Osteocyte (in vitro differentiated cells): ENCODE measurements around the gene CHD6. TPM values are rescaled to one million over a fixed set of nuclear protein-coding genes. Genes with fewer than 3 reads are reported as not detected.

Source experiments
- DNase-seq: peaks from one replicate; pipeline ENCODE4 v3.0.0; 2021; ENCODE audit warnings: mixed read lengths; ENCODE audit not compliant: unreplicated experiment; ENCODE audit errors: extremely low spot score
- H3K27ac Mint-ChIP-seq: one replicate; pipeline ENCODE4 v1.8.0; 2021; ENCODE audit warnings: mild to moderate bottlenecking, mixed read lengths; ENCODE audit not compliant: unreplicated experiment
- H3K27me3 Mint-ChIP-seq: one replicate; pipeline ENCODE4 v1.8.0; 2021; ENCODE audit warnings: mixed read lengths; ENCODE audit not compliant: unreplicated experiment
- H3K36me3 Mint-ChIP-seq: one replicate; pipeline ENCODE4 v1.8.0; 2021; ENCODE audit warnings: mixed read lengths; ENCODE audit not compliant: unreplicated experiment
- H3K4me1 Mint-ChIP-seq: one replicate; pipeline ENCODE4 v1.8.0; 2021; ENCODE audit warnings: mixed read lengths; ENCODE audit not compliant: unreplicated experiment
- H3K4me3 Mint-ChIP-seq: one replicate; pipeline ENCODE4 v1.8.0; 2021; ENCODE audit warnings: mild to moderate bottlenecking, moderate library complexity, mixed read lengths; ENCODE audit not compliant: unreplicated experiment
- H3K9me3 Mint-ChIP-seq: one replicate; pipeline ENCODE4 v1.8.0; 2021; ENCODE audit warnings: mixed read lengths; ENCODE audit not compliant: unreplicated experiment
- total RNA-seq: library from RNA; stranded (reverse); gene quantifications from 2 replicates; pipeline ENCODE4 v1.2.1, GENCODE V29; 2021
- TF ChIP-seq, protein P1 (sequence below): fragments of 200-600 bp; sonication (generic); IDR thresholded peaks from 2 replicates; pipeline ENCODE4 v1.5.0; 2021; ENCODE audit warnings: antibody characterized with exemption, mild to moderate bottlenecking, moderate library complexity

Gene CHD6
- total RNA-seq, 1 donor from 2014 or later: 51.4 TPM

DNA sequence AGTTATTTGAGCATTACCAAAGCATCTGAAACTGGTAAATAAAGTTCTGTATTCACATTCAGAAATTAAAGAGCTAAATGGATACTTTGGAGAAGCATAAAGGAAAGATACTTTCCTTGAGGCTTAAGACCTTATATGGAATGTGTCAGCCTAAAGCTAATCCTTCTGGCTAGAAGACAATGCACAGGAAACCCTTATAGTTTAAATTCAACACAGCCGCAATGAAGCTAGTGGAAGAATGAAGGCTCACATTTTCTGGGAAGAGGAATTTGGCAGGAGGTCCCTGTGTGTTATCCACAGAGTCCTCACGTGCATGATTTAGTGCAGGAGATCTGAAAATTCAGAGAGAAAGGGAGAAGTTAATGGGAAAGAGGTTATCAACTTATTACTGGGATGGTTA is 21.5 kb upstream of the CHD6 start:
- H3K27ac Mint-ChIP-seq: no peak overlapping the region

DNA sequence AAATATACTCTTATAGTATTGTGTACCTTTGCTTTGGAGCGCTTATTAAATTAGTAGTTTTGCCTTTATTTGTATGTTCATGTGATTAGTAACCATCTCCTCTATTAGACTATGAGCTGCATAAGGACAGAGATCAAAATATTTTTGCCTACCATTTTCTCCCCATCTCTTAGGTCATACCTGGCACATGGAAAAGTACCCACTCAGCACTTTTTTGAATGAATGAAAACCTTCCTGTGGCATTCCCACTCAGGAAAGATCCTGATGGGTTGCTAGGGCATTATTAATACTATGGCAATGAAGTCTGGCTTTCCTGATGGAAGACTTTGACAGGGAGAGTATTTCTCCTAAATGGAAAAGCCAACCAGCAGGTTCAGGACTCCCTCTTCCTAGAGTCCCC is 20.3 kb upstream of the CHD6 start:
- Mint-ChIP-seq H3K4me3 (no peak overlapping the region), H3K9me3 (no peaks in the 10 kb centered on the region), H3K27me3 (peaks cover 34% of the 10 kb centered on the region), H3K4me1 (no peaks in the 10 kb centered on the region), H3K36me3 (no peaks in the 10 kb centered on the region), H3K27ac (no peak overlapping the region)
- no peak for DNase-seq
- TF ChIP-seq, protein P1, sequence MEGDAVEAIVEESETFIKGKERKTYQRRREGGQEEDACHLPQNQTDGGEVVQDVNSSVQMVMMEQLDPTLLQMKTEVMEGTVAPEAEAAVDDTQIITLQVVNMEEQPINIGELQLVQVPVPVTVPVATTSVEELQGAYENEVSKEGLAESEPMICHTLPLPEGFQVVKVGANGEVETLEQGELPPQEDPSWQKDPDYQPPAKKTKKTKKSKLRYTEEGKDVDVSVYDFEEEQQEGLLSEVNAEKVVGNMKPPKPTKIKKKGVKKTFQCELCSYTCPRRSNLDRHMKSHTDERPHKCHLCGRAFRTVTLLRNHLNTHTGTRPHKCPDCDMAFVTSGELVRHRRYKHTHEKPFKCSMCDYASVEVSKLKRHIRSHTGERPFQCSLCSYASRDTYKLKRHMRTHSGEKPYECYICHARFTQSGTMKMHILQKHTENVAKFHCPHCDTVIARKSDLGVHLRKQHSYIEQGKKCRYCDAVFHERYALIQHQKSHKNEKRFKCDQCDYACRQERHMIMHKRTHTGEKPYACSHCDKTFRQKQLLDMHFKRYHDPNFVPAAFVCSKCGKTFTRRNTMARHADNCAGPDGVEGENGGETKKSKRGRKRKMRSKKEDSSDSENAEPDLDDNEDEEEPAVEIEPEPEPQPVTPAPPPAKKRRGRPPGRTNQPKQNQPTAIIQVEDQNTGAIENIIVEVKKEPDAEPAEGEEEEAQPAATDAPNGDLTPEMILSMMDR: no peak

More for the DNA sequence above, 21.5 kb upstream of the CHD6 start:
- no peak for DNase-seq
- Mint-ChIP-seq H3K9me3 (no peaks in the 10 kb centered on the region), H3K4me3 (no peak overlapping the region), H3K36me3 (no peaks in the 10 kb centered on the region), H3K27me3 (peaks cover 45% of the 10 kb centered on the region), H3K4me1 (no peaks in the 10 kb centered on the region)
- TF ChIP-seq, protein P1: no peak

DNA sequence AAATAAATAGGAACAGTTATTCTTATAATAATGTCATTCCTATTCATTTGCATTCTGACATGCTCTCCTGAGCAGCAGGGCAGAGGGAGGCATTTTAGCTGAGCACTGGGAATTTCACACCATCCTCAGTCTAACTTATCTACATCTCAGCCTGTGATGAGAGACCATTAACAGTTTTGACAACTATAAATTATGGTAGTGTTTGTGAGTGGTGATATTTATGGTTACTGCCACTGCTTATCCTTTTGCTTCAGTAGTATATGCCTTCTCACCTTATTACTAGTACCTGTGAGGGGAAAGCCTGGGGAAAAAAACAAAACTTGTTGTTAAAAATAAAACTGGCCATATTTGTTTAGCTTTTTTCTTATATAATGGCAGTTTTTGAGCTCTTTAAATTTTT is 17.0 kb upstream of the CHD6 start:
- TF ChIP-seq, protein P1: no peak
- Mint-ChIP-seq H3K4me3 (no peak overlapping the region), H3K27ac (no peak overlapping the region), H3K4me1 (peaks cover 4% of the 10 kb centered on the region), H3K27me3 (peaks cover 18% of the 10 kb centered on the region), H3K9me3 (no peaks in the 10 kb centered on the region), H3K36me3 (no peaks in the 10 kb centered on the region)
- DNase-seq: no peak

DNA sequence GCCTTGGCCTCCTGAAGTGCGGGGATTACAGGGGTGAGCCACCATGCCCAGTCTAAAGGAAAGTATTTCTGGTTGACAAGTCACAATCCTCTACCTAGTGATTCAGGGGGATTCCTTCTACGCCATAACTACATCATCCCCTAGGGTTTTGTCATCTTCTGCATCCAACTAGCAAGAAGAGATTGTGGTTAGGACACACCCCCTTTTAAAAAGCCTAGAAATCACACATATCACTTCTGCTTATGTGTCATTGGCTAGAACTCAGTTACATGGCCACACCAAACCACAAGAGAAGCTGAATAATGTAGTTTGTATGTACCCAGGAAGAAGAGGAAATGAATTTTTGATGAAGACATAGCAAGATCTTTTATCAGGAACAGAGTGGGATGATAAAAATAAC is 14.7 kb upstream of the CHD6 start:
- TF ChIP-seq, protein P1: no peak
- DNase-seq: no peak
- Mint-ChIP-seq H3K9me3 (no peaks in the 10 kb centered on the region), H3K27me3 (no peaks in the 10 kb centered on the region), H3K4me3 (no peak overlapping the region), H3K4me1 (peaks cover 4% of the 10 kb centered on the region), H3K27ac (no peak overlapping the region), H3K36me3 (no peaks in the 10 kb centered on the region)

DNA sequence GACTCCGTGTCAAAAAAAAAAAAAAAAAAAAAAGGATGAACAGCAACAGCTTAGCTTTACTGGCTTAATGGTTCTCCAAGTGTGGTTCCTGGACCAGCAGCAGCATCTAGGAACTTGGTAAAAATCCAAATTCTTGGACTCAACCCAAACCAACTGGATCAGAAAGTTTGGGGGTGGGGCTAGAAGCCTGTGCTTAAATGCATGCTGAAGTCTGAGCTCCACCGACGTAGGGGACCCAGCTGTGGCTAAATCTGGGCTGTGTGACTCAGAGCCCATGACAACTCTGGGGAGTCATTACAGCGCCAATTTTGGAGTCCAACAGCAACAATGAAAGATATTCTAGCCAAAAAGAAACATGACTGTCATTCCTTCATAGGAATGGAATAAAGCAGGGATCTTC is 13.6 kb upstream of the CHD6 start:
- TF ChIP-seq, protein P1: no peak
- H3K9me3 Mint-ChIP-seq: no peaks in the 10 kb centered on the region
- no peak overlapping the region for H3K4me3 Mint-ChIP-seq
- no peak for DNase-seq
- no peak overlapping the region for H3K27ac Mint-ChIP-seq
- peaks cover 4% of the 10 kb centered on the region for H3K4me1 Mint-ChIP-seq
- peaks cover 7% of the 10 kb centered on the region for H3K27me3 Mint-ChIP-seq
- H3K36me3 Mint-ChIP-seq: no peaks in the 10 kb centered on the region
